ENCODE results near the gene SERPIND1.
"Not testable (repeated sequence)": the region's sequence is repeated elsewhere in the genome, so short reads cannot be mapped to it uniquely, and the experiment has no call there.

SERPIND1 gene

DNA sequence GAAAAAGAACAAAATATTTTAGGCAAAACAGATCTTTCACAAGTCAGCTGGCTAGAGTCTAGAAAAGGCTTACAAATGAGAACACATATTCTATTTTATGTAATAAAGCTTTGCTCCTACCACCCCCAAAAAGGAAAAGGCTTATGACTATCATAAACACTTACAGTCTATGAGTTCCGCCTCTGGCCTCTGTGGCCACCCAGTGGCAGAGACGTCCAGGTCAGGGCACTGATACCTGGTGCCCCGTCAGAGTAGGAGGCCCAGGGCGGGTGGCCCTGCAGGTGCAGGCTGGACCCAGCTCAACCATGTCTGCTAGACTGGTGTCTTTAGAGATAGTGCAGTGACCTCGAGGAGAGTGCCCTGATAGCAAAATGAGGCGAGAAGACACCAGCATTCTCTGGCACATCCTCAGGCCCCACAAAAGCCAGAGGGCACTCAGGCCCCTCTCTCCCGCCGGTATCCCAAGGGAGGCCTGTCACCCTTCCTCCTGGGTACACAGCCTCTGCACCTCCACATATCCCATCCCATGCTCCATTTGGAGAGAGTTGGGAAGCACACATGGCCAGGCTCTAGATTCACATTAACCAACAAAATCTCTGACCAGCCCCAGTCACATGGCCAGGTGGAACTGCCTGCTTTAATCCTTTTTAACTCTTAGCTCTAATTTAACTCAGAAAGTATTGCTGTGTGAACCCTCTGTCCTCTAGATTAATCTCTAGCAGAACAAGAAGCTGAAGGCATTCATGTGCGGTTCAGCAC, 27.3 kb upstream of the SERPIND1 start:
- DNase-seq (ENCODE audit: low read depth in 2 of 2), result no peak

DNA sequence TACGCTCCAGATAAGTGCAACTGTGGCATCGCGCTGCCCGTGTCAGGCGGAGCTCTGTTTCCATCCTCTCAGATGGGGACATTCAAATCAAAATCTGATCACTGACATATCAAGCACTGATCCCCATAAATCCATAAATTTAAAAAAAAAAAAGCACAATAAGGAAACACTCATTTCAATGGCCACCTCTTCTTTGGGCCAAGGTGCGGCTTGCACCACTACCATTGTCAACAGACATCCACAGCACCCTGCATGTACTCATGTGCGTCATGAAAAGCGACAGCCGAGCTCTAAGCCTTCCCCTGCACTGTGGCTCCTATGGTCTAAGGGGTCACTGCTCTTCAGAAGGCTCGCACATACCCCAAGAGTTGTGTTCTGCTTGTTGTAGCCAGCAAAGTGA, 26.7 kb upstream of the SERPIND1 start:
- DNase-seq (ENCODE audit: low read depth in 2 of 2), result no peak

DNA sequence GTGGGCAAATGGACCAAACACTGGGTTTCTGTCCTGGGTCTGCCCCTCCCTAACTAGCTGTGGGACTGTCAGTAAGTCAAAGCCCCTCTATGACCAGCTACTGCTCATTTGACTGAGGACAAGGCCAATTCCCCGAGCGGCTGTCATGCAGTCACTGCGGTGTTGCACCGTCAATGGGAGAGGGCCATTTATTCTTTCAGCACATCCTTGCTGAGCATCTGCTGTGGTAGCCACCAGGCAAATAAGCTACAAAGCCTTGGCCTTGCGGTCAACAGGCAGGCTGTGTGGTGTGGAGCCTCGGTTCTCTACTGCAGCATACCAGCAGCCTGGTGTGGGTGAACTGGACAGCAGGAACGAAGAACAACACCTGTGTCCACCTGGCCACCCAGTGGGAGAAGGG, 25.8 kb upstream of the SERPIND1 start:
- no peak for DNase-seq (ENCODE audit: low read depth in 2 of 2)

DNA sequence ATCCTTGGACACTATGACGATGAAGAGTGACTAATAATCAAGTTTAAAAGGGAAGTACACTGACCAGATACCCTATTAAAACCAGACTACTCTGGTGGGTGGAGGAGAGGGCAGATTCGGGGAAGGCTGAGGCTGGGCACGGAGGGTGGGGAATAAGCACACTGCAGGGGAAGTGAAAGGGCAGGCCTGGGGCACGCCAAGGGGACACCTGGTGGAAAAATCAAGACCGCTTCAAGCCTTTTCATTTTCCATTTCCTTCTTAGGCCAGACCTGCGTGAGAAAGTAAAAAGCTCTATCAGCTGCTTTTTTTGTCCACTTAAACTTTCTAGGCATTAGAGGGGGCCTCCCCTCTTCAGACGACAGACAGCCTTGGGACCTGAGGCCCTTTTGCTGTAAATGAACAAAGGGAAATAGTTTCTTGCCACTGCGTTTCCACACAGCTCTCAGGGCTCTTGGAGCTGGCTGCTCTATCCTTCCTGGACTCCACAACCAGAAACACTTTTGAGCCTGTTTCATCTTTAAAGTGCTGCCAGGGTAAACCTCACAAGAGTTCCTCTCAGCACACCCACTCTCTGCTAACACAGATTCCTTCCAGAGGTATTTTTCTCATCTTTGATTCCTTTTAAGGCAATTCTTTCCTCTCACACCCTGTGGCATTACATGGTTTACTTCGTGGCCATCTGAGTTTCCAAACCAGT, 25.0 kb upstream of the SERPIND1 start:
- no peak for DNase-seq (ENCODE audit: low read depth in 2 of 2)

DNA sequence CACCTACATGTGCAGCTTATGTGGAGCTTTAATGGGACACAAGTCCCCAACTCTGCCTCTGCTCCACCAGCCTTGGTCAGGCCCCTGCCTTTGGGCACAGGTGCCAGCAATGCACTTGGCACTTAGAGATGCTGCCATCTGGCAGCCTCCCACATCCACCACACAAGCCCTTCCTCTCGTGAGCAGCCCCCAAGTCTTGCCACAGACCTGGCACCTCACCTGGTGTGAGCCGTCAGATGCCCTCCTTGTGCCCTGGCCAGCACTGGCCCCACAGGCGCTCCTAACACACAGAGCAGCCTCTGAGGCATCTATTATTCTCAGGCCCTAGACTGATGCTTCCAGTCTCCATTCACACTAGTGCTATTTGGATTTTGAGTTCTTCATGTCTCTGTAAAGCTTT, 24.5 kb upstream of the SERPIND1 start:
- no peak for DNase-seq (ENCODE audit: low read depth in 2 of 2)

DNA sequence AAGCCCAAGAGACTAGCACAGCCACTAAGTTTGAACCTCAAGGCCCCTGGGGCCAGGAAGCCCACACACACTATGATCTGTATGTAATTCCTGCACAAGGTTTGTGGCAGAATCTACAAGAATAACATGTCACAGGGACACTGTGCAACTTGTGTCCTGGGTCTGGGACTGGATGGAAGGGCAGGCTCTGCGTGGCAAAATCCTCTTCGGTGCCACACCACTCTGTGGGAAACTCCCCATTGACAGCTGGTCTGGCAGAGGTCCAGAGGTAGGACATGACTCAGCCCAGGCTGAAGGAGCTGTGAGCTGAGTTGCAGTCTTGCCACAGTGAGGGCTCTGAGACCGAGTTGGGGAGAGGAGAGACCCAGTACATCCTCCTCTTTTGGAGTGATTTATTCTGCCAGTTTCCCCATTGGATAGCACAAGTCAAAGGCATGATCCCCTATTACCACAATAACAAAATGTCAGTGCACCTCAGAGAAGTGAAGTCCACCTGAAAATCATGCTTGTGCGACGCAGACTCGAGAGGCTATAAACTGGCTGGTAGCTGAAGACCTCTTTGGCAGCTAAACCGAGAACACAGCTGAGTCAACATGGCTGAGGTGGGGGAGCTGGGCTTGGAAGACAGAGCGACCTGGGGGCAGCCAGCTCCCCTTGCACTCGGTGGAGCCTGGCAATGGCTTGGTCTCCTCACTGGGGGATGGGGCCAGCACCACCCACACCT, 23.3 kb upstream of the SERPIND1 start:
- DNase-seq (ENCODE audit: low read depth in 2 of 2), result peak; percentile 14 to 17

DNA sequence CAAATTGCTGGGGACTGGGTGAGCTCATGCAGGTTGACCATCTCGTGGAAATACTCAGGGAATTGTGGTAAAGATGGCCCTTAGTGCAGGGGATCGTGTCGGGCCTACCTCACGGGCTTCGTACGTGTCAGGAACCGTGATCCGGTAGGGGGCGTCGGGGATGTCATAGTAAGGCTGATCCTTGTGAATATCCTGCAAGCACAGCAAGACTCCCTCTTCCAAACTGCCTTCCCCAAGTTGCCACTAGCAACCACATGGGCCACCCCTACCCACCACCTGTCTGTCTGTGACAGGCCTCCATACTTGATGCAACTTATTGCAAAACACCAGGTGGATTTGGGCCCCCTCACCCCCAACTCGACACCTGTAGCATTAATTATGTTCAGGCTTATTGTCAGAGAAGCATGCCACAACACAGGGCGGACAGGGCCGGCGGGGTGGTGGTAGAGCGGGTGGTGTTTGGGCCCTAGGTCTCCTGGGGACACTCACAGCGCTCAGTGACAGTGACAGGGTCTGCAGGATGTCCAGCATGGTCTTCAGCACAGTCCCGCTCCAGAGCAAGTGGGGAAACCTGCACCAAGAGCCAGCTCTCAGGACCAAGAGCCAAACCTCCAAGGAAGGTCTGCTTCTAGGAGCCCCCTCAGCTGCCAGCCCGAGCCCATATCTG, 22.6 kb upstream of the SERPIND1 start:
- no peak for DNase-seq (ENCODE audit: low read depth in 2 of 2)

DNA sequence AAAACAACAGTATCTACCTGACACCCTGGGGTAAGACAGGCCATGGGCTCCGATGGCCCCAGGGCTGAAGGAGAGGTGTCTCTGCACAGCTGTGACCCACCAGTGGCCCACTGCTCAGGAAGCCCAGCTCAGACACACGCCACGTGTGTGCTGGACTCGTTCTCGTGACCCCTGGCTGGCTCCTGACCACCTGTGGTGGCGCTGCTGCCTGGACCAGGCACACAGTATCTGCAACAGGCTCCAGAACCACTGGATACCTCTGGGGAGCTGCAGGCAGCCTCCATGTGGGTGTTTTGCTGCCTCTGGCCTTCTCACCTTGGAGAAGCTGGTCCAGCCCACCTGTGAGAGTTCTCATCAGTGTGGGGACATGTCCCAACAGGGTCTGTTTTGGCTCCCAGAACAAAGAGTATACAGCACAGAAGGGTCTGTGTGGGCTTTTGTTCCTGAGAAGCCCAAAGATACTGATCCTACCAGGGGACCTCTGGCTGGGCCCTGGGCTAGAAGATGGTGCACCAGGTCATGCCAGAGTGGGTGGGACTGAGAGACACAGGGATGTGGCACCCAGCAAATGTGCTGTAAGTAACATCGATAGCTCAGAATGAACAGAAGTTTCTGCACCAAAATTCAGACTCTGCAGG, 21.7 kb upstream of the SERPIND1 start:
- no peak for DNase-seq (ENCODE audit: low read depth in 2 of 2)

DNA sequence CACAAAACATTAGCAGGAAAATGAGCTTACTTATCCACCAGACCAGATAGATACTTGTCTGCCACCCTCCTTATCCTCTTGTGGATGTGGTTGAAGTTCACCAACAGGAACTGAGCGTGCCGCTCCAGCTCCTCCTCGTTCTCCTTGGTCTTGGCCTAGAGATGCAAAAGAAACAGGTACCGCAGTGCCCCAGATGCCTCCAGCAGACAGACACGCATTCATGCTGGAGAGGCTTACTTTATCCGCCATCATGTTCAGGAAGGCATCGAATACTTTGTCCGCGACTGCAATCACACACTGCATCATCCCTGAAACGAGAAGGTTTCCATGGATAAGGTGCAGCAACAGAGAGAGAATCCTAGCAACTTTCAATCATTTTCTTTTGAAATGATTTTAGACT, 21.0 kb upstream of the SERPIND1 start:
- DNase-seq (ENCODE audit: low read depth in 2 of 2), result no peak

DNA sequence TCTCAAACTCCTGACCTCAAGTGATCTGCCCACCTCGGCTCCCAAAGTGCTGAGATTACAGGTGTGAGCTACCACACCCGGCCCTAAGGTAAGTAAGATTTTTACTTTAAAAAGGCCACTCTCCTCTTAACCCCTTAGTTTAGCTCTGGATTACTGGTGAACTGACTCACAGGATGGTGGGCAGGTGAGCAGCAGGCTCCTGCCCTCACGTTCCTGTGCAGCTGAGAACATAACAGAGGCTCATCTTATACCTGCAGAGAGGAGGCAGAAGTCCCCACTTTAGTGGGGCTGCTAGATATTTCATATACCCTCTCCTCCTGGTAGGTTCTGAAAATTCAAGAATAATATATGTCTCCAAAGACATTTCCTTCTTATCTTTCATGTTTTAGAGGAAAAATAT, 17.1 kb upstream of the SERPIND1 start:
- no peak for DNase-seq (ENCODE audit: low read depth in 2 of 2)

DNA sequence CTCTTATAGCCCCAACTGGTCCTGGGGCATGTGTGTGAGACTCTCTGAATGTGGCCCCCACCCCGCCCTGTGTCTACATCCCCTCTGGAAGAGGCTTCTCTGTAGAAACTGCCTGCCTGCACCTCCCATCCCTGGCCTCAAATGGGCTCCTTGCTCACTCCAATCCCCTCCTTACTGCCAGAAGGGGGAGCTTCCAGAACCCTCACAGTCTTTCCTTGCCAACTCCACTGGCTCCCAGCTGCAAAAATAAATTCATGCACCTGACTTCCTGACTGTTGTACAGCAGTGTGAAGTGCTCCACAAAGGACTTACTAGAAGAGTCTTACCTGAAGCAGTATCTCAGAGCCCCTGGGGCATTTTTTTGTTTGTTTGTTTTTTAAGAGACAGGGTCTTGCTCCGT, 15.2 kb upstream of the SERPIND1 start:
- no peak for DNase-seq (ENCODE audit: low read depth in 2 of 2)

DNA sequence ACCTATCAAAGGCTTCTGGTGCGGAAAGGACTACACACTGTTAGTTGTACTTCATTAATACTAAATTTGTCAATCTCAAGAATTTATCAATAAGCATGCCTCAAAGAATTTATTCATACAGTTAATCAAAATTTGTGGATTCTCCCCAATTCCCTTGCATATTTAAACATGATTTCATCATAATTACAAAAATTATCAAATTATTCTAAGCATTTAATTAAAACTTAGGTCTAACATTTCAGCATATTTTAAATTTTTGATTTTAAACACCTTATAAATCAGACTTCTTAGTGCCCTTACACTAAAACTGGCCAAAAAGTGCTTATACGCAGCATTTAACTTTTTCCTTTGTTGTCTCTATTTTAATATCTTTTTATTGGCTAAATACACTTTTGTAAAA, 13.8 kb upstream of the SERPIND1 start:
- DNase-seq (ENCODE audit: low read depth in 2 of 2), result no peak

DNA sequence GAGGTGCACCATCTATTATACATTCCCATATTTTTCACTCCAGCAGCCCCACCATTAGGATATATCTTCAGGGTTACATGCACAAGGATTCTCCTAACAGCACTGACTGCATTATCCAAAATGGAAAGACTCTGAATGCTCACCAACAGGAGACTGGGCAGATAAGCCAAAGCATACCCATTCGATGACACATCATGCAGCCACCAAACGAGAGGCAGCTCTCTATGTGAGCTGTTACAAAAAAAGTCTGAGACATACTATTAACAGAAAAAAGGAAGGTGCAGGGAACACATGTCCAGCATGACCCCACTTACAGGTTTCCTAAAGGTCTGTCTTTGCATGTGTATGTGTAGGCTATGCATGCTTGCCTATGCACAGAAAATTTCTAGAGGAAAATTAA, 12.4 kb upstream of the SERPIND1 start:
- DNase-seq (ENCODE audit: low read depth in 2 of 2), result no peak

DNA sequence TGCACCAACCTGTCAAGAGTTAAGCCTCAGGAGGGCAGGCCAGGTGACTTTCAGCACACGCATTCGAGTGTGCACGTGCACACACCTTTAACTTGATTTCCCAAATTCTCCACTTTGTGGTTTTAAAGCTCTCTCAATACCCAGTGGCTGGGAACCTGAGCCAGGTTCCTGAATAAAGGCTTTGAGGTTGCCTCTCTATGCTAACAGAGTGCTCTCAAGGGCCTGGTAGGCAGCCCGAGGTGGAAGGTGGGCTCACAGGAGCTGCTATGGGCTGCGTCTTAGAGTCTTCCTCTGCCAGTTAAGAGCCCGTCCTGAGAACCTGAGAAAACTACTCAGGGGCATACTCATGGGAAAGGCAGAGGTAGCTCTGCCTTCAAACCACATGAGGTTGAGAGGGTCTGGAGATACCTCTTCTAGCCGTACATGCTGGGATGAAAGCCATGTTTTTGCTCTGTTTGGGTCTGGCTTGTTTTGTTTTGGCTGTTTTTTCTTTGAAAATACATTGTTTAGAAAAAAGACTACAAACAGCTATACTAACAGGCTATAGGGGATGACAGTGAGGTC, 11.6 kb upstream of the SERPIND1 start:
- no peak for DNase-seq (ENCODE audit: low read depth in 2 of 2)

DNA sequence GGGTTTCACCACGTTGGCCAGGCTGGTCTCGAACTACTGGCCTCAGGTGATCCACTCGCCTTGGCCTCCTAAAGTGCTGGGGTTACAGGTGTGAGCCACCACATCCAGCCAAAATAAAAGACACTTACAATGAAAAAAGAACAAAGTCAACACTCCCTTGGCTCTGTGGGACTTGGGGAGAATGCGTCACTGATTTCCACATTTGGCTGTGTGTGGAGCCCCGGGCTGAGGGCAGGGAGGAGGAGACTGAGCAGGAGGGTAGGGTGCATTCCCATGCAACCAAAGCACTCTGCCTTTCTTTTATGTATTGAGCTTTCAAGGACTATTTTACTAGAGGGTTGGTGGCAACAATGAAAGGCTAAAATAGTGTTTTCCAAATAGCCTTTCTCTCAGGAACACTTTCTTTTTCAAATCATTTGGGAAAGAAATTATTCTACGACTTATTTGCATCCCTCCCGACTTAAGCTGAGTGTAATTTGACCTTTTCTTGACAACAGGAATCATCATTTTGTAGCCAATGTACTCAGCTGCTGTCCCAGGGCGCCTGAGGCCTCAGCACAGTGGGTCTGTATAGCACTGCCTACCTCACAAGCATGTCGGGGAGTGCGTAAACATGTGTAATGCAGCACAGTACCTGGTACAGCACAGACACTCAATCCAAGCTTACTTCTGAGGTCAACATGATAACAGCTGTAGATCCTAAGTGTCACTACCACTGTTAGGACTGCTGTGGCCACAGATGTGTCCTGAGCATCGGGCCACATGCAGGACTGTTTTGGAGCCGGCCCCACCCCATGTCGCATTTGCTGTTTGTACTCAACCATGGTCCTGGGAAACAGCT, 10.1 kb upstream of the SERPIND1 start:
- DNase-seq (ENCODE audit: low read depth in 2 of 2), result no peak

DNA sequence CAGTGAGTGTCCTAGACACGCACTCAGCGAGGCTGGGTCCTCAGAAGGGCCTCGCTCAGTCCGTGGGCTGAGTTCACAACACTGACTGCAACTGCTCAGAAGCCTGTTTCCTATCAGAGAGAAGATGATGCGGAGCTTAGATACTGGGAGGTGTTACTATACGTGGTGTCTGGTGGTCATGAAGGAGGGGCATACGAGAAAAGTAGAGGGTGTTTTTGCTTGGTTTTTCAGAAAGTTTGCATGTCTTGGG, 9.5 kb upstream of the SERPIND1 start:
- DNase-seq (ENCODE audit: low read depth in 2 of 2), result no peak

DNA sequence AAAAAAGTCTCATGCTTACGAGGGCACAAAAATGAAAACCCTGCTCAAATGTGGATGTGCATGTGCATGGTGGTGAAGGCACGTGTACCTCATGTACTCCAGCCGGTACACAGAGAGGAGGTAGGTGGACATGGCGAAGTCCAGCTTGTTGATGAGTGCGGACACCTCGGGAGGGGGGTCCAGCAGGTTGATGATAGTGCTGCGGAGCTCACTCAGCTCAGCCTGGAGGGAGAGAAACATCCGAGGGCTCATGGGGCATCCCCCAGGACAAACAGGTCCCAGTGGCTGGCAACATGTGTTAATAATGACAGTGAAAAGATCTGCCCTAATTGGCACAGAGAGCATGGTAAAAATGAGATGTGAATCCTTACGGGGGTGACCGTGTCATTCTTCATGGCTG, 9.2 kb upstream of the SERPIND1 start:
- DNase-seq (ENCODE audit: low read depth in 2 of 2), result no peak

DNA sequence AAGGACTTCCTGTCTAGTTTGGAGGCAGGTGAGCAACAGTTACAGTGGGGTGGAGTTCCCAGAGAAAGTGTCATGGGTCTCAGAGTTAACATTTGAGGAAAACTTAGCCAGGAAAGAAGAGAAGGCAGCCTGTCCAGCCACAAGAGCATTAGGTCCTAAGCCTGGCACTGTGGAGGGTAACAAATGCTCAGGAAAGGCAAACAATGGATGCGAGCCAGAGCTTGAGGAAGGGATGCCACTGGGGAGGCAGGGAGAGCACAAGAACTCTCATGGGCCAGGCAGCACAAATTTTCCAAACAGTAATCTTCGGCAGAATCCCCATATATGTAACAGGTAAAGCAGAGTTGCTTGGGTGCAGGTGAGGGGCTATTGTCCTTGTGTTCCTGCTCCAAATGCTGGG, 8.0 kb upstream of the SERPIND1 start:
- no peak for DNase-seq (ENCODE audit: low read depth in 2 of 2)

DNA sequence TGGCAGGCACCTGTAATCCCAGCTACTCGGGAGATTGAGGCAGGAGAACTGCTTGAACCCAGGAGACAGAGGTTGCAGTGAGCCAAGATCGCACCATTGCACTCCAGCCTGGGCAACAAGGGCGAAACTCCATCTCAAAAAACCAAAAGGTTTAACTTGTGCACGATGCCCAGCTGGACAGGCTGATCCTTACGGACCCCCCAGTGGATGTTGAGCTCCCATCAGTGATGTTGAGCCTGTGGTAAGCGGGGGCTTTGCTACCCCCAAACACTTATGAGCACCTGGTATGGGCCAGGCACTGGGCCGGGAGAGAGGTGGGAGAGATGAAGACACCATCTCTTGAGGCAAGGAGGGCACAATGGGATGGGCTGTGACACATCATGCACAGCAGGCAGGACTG, 7.4 kb upstream of the SERPIND1 start:
- DNase-seq (ENCODE audit: low read depth in 2 of 2), result no peak

DNA sequence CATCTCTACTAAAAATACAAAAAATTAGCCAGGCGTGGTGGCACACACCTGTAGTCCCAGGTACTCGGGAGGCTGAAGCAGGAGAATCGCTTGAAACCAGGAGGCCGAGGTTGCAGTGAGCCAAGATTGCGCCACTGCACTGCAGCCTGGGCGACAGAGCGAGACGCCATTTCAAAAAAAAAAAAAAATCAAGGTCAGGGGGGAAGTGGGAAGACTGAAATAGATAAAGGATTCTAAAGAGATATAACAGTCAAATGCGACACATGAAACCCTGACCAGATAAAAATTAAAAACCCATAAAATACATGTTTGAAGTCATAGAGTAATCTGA, 4.5 kb upstream of the SERPIND1 start:
- not testable (repeated sequence) for DNase-seq (ENCODE audit: low read depth in 2 of 2)
